ENCODE data around the gene FAM47B.

The FAM47B gene

DNA sequence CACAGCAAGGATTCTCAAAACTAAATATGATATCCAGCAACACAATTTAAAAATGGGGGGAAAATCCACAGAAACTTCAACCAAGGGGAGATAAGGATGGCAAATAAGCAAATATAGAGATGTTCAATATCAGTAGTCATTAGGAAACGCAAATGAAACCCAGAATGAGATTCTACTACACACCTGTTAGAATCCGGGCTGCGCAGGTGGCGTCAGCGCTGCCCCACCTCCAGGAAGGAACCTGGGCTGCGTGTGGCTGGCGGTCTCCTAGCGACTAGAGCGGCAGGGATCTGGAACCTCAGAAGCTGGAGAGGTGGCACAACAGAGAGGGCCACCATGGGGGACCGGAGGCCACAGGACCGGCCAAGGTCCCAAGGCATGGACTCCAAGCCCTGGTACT lies at the start of gene FAM47B:
TSS of gene FAM47B (plus strand) at position 301 of the 400 bp plus-strand sequence. CDS start at position 337, 36 bp downstream.
- no peak for DNase-seq
- H3K36me3 ChIP-seq (replicated peaks), result no peaks in the 10 kb centered on the region
- no peaks in the 10 kb centered on the region for H3K27me3 ChIP-seq (replicated peaks)
- no peak within 1 kb of the TSS for H3K4me3 ChIP-seq (ENCODE audit: low read depth, low read length)
- in situ Hi-C loops (cut with HindIII; ENCODE audit: low pct_ligation_motif_present, low sequenced_read_pairs), result no loop called here
- H3K27ac ChIP-seq, result no peak within 1 kb of the TSS
- TF ChIP-seq, protein P1, sequence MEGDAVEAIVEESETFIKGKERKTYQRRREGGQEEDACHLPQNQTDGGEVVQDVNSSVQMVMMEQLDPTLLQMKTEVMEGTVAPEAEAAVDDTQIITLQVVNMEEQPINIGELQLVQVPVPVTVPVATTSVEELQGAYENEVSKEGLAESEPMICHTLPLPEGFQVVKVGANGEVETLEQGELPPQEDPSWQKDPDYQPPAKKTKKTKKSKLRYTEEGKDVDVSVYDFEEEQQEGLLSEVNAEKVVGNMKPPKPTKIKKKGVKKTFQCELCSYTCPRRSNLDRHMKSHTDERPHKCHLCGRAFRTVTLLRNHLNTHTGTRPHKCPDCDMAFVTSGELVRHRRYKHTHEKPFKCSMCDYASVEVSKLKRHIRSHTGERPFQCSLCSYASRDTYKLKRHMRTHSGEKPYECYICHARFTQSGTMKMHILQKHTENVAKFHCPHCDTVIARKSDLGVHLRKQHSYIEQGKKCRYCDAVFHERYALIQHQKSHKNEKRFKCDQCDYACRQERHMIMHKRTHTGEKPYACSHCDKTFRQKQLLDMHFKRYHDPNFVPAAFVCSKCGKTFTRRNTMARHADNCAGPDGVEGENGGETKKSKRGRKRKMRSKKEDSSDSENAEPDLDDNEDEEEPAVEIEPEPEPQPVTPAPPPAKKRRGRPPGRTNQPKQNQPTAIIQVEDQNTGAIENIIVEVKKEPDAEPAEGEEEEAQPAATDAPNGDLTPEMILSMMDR (IDR thresholded peaks at IDR 0.05; ENCODE audit: low read depth, low read length, missing control alignments), result no peak

DNA sequence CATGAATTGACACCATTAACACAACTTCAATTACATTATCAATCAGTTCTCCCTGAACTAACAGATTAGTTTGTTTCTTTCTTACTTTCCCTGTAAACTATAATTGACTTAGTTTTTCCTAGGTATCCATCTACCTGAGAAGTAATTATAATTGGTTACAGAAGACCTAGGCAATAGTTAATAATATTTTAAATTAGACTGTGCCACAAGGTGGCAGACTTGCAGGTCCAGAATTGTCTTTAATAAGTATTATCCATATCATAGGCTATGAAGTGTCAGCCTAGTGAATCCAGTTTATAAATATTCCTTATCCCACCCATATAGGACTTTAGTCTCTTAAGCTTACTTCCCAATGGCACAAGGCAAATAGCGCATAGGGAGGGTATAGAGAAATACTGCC lies 48.9 kb upstream of the FAM47B start:
- in situ Hi-C loops (cut with HindIII; ENCODE audit: low pct_ligation_motif_present, low sequenced_read_pairs), result no loop called here
- no peak for DNase-seq

DNA sequence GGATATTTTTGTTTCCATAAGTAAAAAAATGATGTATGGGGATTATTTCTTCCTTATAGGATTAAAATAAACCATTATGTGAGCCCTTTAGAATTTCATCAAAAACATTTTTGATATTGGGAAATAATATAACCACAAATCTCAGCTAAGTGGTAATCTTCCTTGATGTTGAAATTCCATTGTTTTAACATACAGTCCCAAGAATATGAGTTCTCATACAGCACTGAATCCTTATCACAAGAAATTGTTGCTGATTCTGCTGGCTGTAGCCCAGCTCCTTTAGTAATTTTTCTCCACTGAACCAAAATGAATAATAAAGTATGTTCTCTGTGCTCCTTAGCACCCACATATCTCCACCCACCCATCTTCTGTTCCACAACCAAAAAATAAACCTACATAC lies 41.9 kb upstream of the FAM47B start:
- Histone ChIP-seq H3K27ac (no peak overlapping the region), H3K27me3 (replicated peaks) (no peaks in the 10 kb centered on the region), H3K4me3 (ENCODE audit: low read depth, low read length) (no peak overlapping the region), H3K36me3 (replicated peaks) (no peaks in the 10 kb centered on the region)
- DNase-seq, result peak; percentile 35
- in situ Hi-C loops (cut with HindIII; ENCODE audit: low pct_ligation_motif_present, low sequenced_read_pairs), result no loop called here
- TF ChIP-seq, protein P1 (IDR thresholded peaks at IDR 0.05; ENCODE audit: low read depth, low read length, missing control alignments), result no peak

More for the DNA sequence above, 48.9 kb upstream of the FAM47B start:
- no peak overlapping the region for H3K27ac ChIP-seq
- no peaks in the 10 kb centered on the region for H3K27me3 ChIP-seq (replicated peaks)
- H3K36me3 ChIP-seq (replicated peaks), result no peaks in the 10 kb centered on the region
- TF ChIP-seq, protein P1 (IDR thresholded peaks at IDR 0.05; ENCODE audit: low read depth, low read length, missing control alignments), result peak; percentile 41
- no peak overlapping the region for H3K4me3 ChIP-seq (ENCODE audit: low read depth, low read length)

DNA sequence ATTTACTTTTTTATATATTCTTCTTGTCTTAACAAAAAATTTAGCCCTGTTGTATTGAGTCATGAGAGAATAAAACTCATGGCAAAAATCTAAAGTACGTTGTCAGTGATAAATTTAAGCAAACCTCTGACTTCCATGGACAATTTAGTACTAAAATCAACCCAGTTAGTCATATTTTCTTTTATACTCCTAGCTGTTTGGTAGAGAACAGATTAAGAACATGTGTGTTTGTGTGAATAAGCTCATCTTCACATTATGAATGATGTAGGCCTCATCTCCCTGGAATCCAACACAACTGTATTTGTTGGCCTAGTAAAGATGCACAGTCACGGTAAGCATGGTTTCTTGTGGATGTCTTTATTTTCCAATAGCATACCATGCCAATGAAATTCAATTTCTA lies 40.8 kb upstream of the FAM47B start:
- Histone ChIP-seq H3K27ac (no peak overlapping the region), H3K36me3 (replicated peaks) (no peaks in the 10 kb centered on the region), H3K4me3 (ENCODE audit: low read depth, low read length) (no peak overlapping the region), H3K27me3 (replicated peaks) (no peaks in the 10 kb centered on the region)
- TF ChIP-seq, protein P1 (IDR thresholded peaks at IDR 0.05; ENCODE audit: low read depth, low read length, missing control alignments), result no peak
- no peak for DNase-seq
- in situ Hi-C loops (cut with HindIII; ENCODE audit: low pct_ligation_motif_present, low sequenced_read_pairs), result no loop called here

DNA sequence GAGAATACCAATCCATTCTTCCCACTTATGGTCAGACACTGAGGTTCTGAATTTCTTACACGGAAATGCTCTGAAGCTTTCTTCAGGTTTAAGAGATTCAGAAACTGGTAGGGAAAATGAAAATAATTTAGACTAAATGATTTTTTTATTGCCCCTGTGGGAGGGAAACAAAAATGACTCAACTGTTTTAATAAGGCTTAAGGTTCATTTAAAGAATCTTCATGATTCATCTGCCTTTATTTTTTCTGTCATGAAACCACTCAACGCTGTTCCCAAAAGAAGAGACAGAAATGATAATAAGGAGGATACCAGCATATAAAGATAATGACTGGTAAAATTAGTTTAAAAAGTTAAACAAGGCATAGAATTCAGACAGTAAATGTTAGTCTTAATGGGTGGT lies 39.3 kb upstream of the FAM47B start:
- TF ChIP-seq, protein P1 (IDR thresholded peaks at IDR 0.05; ENCODE audit: low read depth, low read length, missing control alignments), result no peak
- Histone ChIP-seq H3K27me3 (replicated peaks) (no peaks in the 10 kb centered on the region), H3K27ac (no peak overlapping the region), H3K4me3 (ENCODE audit: low read depth, low read length) (no peak overlapping the region), H3K36me3 (replicated peaks) (no peaks in the 10 kb centered on the region)
- in situ Hi-C loops (cut with HindIII; ENCODE audit: low pct_ligation_motif_present, low sequenced_read_pairs), result no loop called here
- no peak for DNase-seq

DNA sequence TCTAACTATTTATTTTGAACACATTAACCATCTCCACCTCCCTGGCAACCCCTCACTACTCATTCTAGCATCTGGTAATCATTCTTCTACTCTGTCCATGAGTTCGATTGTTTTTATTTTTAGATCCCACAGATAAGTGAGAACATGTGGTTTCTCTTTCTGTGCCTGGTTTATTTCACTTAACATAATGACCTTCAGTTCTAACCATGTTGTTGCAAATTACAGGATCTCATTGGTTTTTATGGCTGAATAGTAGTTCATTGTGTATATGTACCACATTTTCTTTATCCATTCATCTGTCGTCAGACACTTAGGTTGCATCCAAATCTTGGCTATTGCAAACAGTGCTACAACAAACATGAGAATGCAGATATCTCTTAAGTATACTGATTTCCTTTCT lies 33.4 kb upstream of the FAM47B start:
- in situ Hi-C loops (cut with HindIII; ENCODE audit: low pct_ligation_motif_present, low sequenced_read_pairs), result no loop called here
- no peak for DNase-seq
- TF ChIP-seq, protein P1 (IDR thresholded peaks at IDR 0.05; ENCODE audit: low read depth, low read length, missing control alignments), result no peak
- Histone ChIP-seq H3K36me3 (replicated peaks) (no peaks in the 10 kb centered on the region), H3K4me3 (ENCODE audit: low read depth, low read length) (no peak overlapping the region), H3K27ac (no peak overlapping the region), H3K27me3 (replicated peaks) (no peaks in the 10 kb centered on the region)
